Mesothelial cell of epicardium (in vitro differentiated cells): ENCODE data around the gene SLC25A23. TPM values are rescaled to one million over a fixed set of nuclear protein-coding genes. Genes with fewer than 3 reads are reported as not detected.
"Not testable (repeated sequence)": the region's sequence is repeated elsewhere in the genome, so short reads cannot be mapped to it uniquely, and the experiment has no call there.

Experiments used
- DNase-seq, 2 experiments: peaks; one replicate each; pipeline ENCODE4 v3.0.0; 2021; ENCODE audit warnings: low spot score in 2 of 2; ENCODE audit not compliant: unreplicated experiment in 2 of 2
- H3K27ac Mint-ChIP-seq: 2 replicates; pipeline ENCODE4 v1.8.0; 2021; ENCODE audit warnings: mixed read lengths
- H3K27me3 Mint-ChIP-seq: 2 replicates; pipeline ENCODE4 v1.8.0; 2021; ENCODE audit warnings: low read depth, mixed read lengths
- H3K36me3 Mint-ChIP-seq: 2 replicates; pipeline ENCODE4 v1.8.0; 2021; ENCODE audit warnings: mixed read lengths
- H3K4me1 Mint-ChIP-seq: 2 replicates; pipeline ENCODE4 v1.8.0; 2021; ENCODE audit warnings: mixed read lengths
- H3K4me3 Mint-ChIP-seq: 2 replicates; pipeline ENCODE4 v1.8.0; 2021; ENCODE audit warnings: mild to moderate bottlenecking, moderate library complexity, mixed read lengths
- H3K9me3 Mint-ChIP-seq: 2 replicates; pipeline ENCODE4 v1.8.0; 2021; ENCODE audit warnings: mixed read lengths
- total RNA-seq: library from RNA; stranded (reverse); gene quantifications from 3 replicates; pipeline ENCODE4 v1.2.1, GENCODE V29; 2021
- TF ChIP-seq, protein P1 (sequence below): fragments of 200-600 bp; sonication (generic); IDR thresholded peaks from one replicate; pipeline ENCODE4 v1.5.0; 2021; ENCODE audit warnings: antibody characterized with exemption; ENCODE audit not compliant: unreplicated experiment

SLC25A23 gene
- total RNA-seq = 60.8 to 67.5 TPM (median 65.5 TPM) in 3 replicates

DNA sequence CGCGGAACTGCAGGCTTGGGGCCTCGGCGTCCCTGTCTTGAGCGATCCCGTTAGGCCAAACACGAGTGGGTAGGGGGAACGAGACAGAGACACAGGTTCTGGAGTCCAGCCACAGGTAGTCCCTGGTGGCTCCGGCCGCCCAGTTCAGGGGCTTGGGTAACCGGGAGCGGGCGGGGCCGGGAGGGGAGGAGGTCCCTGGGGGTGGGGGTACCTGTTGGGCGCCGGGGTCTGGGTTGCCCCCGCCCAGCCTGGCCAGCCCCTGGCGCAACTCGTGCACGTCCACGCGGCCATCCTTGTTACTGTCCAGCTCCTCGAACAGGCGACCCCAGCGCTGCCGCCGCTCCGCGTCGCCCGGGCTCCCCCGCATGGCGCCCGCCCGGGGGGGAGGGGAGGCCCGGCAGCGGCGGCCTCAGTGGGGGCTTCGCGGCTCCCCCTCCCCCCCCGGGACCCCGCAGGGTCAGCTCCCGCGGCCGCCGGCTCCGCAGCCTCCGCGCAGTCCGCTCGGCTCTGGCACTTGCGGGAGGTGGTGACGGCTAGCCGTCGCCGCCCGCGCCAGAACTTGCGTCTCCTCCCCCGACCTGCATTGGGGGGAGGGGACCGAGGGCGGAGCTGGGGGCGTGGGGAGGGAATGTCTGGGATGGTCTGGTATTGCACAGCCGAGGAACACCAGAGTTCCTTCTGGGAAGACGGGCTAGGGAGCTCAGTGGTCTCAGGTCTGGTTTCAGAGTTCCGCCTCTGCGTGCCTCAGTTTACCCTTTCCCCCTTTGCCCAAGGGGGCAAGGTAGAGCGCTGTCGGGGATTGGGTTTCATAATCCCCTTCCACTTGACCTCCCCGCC, at the start of gene SLC25A23:
Gene SLC25A23 (minus strand): TSS at position 531 of the 837 bp plus-strand sequence. CDS start 164 bp downstream, at position 367.
- peaks cover 19% of the 10 kb centered on the region for H3K4me1 Mint-ChIP-seq
- peak; percentile 60 to 82 for DNase-seq
- peak within 1 kb of the TSS; percentile 94 for H3K27ac Mint-ChIP-seq
- H3K4me3 Mint-ChIP-seq = peak within 1 kb of the TSS; percentile 87
- TF ChIP-seq, protein P1, sequence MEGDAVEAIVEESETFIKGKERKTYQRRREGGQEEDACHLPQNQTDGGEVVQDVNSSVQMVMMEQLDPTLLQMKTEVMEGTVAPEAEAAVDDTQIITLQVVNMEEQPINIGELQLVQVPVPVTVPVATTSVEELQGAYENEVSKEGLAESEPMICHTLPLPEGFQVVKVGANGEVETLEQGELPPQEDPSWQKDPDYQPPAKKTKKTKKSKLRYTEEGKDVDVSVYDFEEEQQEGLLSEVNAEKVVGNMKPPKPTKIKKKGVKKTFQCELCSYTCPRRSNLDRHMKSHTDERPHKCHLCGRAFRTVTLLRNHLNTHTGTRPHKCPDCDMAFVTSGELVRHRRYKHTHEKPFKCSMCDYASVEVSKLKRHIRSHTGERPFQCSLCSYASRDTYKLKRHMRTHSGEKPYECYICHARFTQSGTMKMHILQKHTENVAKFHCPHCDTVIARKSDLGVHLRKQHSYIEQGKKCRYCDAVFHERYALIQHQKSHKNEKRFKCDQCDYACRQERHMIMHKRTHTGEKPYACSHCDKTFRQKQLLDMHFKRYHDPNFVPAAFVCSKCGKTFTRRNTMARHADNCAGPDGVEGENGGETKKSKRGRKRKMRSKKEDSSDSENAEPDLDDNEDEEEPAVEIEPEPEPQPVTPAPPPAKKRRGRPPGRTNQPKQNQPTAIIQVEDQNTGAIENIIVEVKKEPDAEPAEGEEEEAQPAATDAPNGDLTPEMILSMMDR = no peak
- peaks cover 16% of the 10 kb centered on the region for H3K27me3 Mint-ChIP-seq
- H3K9me3 Mint-ChIP-seq = peaks cover 9% of the 10 kb centered on the region
- peaks cover 20% of the 10 kb centered on the region for H3K36me3 Mint-ChIP-seq

GRCh38 chr19:6508028-6508771, 48.6 kb upstream of the SLC25A23 start:
- not testable (repeated sequence) for DNase-seq, H3K4me1 Mint-ChIP-seq, H3K36me3 Mint-ChIP-seq, H3K27ac Mint-ChIP-seq, H3K9me3 Mint-ChIP-seq, H3K4me3 Mint-ChIP-seq
- H3K27me3 Mint-ChIP-seq = peaks cover 15% of the 10 kb centered on the region

DNA sequence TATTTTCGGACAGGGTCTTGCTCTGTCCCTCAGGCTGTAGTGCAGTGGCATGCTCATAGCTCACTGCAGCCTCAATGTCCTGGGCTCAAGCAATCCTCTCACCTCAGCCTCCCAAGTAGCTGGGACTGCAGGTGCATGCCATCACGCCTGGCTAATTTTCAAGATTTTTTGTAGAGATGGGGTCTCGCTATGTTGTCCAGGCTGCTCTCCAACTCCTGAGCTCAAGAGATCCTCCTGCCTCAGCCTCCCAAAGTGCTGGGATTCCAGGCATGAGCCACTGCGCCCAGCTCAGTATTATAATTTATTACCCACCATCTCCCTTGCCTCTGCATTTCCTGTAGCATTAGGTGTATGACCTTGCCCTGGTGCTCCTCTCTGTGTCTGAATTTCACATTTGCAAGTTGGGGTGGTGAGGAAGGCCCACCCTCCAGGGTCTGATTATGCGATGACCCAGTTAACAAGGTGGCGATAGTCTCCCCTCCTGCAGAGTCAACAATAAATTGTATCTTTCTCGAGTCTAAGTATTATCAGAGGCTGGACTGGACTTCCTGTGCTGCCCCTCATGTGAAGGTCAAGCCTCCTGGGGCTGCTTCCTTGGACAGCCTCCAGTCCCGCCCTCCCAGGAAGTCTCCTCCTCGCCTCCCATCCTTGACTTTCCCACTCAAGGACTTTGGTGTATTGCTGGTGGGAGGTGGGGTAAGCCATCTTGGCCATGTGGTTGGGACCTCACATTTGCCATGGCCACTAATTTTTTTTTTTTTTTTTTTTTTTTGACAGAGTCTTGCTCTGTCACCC, 44.0 kb upstream of the SLC25A23 start:
- Mint-ChIP-seq H3K36me3 (no peaks in the 10 kb centered on the region), H3K4me3 (peak overlapping the region; percentile 47)

GRCh38 chr19:6501740-6502648, 42.4 kb upstream of the SLC25A23 start, which contains the start of gene TUBB4A:
Gene TUBB4A (minus strand): TSS chr19:6502309. CDS start chr19:6502212, 97 bp downstream.
- Mint-ChIP-seq H3K27me3 (peaks cover 65% of the 10 kb centered on the region), H3K4me1 (peaks cover 3% of the 10 kb centered on the region), H3K4me3 (peak within 1 kb of the TSS; percentile 74), H3K36me3 (no peaks in the 10 kb centered on the region), H3K9me3 (no peaks in the 10 kb centered on the region), H3K27ac (no peak within 1 kb of the TSS)
- TF ChIP-seq, protein P1 = no peak
- peak in 1 of 2 experiments; percentile 44 for DNase-seq

More for the DNA sequence above, 44.0 kb upstream of the SLC25A23 start:
- TF ChIP-seq, protein P1 = no peak
- Mint-ChIP-seq H3K27me3 (peaks cover 56% of the 10 kb centered on the region), H3K9me3 (no peaks in the 10 kb centered on the region), H3K4me1 (peaks cover 3% of the 10 kb centered on the region), H3K27ac (no peak overlapping the region)
- DNase-seq = no peak

DNA sequence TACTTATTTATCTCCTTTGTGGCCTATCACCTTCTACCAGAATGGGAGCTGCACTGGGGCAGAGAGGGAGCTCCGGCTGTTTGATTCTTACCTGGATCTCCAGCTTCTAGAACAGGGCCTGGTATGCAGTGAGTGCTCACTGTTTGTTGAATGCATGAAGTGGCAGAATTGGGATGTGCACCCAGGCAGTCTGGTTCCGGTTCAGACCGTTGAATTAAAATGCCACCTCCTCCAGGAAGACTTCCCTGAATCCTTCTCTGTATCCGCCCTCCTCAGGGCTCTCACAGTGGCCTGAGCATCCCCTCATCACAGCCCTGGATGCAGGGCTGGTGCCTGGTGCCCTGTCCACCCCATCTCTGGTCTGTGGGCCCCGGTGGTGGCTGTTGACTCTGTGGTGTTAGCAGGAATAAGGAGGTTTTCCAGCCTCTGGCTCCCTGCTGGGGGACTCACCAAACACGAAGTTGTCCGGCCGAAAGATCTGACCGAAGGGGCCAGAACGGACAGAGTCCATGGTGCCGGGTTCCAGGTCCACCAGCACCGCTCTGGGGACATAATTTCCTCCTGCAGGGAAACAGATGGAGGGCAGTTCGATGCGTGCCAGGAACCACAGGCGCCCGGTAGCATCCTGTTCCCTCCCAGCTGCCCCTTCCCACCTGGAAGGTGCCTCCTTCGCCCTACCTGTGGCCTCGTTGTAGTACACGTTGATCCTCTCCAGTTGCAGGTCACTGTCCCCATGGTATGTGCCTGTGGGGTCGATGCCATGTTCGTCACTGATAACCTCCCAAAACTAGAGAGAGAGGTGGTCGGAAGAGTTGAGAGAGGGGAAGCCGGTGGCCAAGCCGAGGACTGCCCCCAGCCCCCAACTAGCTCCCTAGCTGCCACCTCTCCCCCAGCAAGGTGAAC, 41.5 kb upstream of the SLC25A23 start:
- DNase-seq = no peak
- H3K4me3 Mint-ChIP-seq = peak overlapping the region; percentile 74
- no peaks in the 10 kb centered on the region for H3K36me3 Mint-ChIP-seq
- TF ChIP-seq, protein P1 = no peak
- H3K9me3 Mint-ChIP-seq = no peaks in the 10 kb centered on the region
- peaks cover 65% of the 10 kb centered on the region for H3K27me3 Mint-ChIP-seq
- peaks cover 3% of the 10 kb centered on the region for H3K4me1 Mint-ChIP-seq
- no peak overlapping the region for H3K27ac Mint-ChIP-seq
